Midbrain (tissue), 1 donor: ENCODE results near the gene ANKRD10.
"Not testable (repeated sequence)": the region's sequence is repeated elsewhere in the genome, so short reads cannot be mapped to it uniquely, and the experiment has no call there.

Source experiments
- DNase-seq: peaks from one replicate; lab custom pipeline; 2025; lab: John Stamatoyannopoulos, UW

Gene ANKRD10

DNA sequence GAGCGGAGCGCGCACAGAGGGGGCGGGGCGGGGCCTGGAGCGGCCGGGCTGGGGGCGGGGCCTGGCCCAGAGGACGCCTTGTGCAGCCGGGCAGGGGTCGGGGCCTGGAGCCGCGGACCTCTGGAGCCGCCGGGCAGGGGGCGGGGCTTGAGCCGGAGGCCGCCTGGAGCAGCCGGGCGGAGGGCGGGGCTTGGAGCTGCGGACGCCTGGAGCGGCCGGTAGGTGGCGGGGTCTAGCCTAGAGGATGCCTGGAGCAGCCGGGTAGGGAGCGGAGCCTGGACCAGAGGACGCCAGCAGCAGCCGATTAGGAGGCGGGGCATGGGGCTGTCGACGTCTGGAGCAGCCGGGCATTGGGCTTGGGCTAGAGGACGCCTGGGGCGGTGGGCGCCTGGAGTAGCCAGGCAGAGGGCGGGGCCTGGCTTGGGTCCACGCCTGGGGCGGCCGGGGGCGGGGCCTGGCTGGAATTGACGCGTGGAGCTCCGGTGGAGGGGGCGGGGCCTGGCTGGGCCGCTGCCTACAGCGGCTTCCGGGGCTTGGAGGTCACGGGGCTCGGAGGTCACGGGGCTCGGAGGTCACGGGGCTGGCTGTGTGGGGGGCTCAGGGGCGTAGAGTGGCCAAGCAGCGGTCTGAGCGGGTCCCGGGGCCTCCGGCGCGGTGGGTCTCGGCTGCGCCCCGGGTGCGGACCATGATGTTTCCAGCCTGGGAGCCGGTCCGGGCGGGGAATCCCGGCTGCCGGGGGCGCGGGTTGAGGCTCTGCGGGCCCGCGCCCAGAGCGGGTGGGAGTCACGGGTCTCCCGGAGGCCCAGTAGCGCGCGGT lies at the start of gene ANKRD10:
ANKRD10 (minus strand) TSS at position 13 of the 817 bp plus-strand sequence. CDS start 135 bp downstream, outside the sequence.
- DNase-seq = peak; percentile 98

DNA sequence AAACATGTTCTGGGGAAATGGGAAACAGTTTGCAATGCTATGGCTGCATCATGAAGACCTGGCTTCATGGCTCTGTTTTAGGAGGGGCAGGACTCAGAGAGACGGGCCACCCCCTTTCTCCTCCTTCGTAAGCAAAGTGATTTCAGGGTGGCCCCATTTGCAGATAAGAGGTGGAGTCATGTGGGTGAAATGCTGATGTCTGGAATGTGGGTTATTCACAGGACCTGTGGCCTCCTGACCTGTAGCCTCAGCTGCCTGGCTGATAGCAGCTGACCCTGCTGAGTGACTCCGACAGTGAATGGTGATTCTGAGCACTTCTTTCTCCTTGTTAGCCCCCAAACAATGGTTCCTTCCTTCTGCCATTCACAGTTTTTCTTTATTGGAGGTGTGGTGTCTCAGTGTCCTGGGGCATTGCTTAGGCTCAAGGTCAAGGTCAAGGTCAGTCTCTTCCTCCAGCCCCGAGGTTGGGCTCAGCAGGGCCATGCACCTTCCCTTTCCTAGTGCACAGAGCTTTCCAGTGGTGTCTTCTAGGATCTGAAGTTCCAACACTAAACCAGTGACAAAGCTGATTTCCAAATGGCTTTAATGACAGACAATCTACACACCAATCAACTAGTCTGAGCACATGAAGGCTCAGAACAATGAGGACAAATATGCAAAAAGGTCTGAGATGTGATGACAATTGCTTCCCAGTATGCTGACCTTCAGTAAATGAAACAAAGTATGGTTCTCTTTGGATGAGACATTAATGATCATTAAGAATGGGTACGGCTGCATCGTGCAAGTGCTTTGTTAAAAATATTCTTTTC lies 49.6 kb upstream of the ANKRD10 start:
- DNase-seq = no peak

DNA sequence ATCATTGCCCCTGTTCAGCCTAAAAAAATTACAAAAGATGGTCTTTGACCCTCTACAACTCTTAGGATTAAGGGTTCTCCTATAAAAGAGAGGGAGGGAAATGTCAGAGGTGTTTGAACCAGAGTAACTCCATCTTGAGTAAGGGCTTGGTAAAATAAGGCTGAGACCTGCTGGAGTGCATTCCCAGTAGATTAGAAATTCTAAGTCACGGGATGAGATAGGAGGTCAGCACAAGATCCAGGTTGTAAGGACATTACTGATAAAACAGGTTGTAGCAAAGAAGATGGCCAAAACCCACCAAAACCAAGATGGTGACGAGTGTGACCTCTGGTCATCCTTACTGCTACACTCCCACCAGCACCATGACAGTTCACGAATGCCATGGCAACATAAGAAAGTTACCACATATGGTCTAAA lies 48.7 kb upstream of the ANKRD10 start:
- DNase-seq = no peak

DNA sequence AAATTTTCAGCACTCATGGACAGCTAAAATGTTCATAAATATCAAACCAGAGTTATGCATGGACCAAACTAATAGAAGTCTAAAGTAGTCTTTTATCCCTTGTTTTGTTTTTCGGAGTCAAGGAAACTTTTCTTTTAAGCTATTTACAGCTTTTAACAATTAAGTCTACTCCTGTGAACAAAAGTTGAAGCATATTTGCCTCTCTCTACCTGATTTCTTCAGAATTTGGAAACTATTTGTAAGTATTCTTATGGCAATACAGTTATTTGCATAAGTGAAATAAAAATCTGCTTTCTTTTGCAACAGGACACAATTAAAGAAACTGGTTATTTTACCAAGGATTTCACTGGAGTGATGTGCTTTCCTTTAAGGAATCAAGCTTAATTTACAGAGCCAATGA lies 47.1 kb upstream of the ANKRD10 start:
- DNase-seq = no peak

DNA sequence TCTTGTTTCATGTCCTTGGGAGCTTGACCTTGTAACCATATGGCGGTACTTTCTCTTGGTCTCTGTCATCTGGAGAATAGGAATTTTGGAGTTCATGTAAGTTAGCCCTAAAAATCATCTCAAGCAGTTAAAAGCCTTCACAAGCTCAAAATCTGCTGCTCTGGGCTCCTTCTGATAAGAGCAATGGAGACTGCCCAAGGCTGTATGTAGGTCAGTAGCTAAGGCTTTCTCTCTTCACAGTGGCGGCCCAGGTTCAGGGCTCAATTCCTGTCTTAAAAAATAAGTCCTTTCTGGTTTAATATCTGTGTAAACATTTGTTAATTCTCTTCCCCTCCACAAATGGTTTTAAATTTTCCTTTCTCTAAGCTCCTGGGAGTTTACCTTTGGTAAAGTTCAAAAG lies 45.3 kb upstream of the ANKRD10 start:
- DNase-seq = no peak

DNA sequence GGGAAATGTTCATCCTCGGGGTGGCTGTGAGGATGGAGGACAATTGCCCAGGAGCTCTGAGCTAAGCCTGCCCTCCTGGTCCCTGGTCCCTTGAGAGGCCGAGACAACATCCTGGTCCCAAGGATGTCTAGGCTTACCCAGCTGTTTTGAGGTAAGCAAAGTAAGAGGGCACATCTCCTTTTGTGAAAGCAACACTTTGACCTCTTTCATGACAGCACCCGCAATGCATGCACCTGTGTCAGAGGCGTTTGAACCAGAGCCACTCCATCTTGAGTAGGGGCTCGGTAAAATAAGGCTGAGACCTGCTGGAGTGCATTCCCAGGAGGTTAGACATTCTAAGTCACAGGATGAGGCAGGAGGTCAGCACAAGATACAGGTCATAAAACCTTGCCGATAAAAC lies 43.1 kb upstream of the ANKRD10 start:
- DNase-seq = no peak

DNA sequence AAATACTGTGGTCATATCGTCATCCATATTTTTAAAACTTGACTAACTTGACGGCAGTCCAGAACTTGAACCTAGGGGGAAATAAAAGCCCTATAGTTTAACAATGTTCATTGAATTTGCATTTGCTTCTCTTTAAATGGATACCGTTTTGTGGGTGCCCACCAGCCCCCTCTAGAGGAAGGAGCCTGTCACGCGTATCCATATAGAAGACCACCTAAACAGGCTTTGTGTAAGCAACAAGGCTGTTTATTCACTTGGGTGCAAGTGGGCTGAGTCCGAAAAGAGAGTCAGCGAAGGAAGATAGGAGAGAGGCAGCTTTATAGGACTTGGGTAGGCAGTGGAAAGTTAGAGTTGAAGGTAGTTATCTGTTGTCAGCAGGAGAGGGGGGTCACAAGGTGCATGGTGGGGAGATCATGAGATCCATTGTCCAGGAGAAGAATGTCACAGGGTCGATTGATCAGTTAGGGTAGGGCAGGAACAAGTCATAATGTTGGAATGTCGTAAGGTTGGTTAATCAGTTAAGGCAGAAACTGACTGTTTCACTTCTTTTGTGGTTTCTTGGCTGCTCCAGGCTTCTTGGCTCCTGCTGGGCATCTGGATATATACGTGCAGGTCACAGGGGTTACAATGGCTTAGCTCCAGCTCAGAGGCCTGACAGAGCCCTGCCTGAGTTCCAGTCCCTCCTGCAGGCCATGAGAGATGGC lies 42.5 kb upstream of the ANKRD10 start:
- no peak for DNase-seq

DNA sequence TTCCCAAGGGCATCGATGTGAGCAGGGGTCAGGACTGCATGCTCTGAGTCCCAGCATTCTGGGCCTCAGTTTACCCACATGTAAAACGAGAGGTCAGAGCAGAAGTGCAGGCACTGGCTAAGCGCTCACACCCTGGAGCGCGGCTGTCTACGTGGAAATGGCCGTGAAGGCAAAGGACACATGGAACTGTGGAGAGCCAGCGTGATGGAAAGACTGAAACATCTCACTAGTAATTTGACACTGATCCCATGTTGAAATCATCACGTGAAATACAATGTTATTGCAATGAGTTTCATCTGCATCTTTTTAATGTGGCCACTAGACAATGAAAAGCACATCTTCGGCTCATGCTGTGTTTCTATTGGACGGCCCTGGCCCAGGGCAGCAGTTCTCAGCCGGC lies 41.3 kb upstream of the ANKRD10 start:
- DNase-seq = not testable (repeated sequence)

DNA sequence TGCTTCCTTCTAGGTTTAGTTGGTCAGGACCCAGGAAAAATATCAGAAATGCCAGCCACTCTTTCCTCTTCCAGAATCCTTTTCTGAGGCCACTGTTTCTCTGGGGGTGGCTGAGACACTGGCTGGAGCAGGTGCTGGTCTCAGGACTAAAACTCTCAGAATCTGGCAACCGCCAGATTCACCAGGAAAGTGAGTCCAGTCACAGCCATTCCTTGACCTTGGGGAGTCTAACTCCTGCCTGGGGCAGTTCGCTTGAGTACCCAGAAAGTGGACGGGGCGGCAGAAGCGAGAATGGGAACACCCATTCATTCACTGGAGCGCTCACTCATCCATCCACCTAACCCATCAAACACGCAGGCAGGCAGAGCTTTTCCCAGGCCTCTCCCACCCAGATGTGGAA lies 40.7 kb upstream of the ANKRD10 start:
- DNase-seq = not testable (repeated sequence)

DNA sequence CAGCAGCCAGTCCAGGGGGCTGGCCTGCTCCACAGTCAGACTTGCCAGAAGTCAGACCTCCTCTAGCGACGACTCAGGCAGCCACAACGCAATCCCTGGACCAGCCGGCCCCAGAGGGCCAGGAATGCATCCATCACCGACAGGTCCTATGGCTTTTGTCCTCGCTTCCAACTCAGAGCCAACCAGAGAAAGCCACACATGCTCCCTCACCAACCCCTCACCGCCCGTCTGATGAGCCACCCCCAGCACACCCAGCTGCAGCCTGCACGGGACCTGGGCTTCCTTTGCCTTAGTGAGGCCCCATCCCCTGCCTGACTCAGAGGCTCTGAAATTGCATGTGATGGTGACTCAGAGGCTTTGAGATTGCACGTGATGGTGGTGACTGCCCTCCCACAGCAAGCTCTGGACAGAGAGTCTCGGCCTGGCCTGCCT lies 40.2 kb upstream of the ANKRD10 start:
- DNase-seq = not testable (repeated sequence)

DNA sequence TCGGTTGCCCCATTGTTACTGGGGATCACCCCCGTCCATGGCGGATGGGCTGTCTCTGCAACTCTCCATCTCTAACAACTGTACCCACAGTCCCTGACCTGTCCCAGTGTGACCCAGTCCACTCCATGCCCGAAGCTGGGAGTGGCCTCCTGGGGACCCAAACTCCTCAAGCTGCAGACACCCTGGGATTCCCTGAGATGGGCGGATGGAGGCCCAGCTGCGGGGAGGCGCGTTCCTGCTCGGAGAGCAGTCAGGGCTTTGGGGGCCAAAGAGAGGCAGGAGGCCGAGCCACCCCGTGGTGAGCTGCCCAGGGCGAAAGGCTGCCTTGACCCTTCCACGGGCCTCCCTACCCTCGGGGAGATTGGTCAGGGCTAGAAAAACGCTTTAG lies 39.7 kb upstream of the ANKRD10 start:
- DNase-seq = not testable (repeated sequence)

DNA sequence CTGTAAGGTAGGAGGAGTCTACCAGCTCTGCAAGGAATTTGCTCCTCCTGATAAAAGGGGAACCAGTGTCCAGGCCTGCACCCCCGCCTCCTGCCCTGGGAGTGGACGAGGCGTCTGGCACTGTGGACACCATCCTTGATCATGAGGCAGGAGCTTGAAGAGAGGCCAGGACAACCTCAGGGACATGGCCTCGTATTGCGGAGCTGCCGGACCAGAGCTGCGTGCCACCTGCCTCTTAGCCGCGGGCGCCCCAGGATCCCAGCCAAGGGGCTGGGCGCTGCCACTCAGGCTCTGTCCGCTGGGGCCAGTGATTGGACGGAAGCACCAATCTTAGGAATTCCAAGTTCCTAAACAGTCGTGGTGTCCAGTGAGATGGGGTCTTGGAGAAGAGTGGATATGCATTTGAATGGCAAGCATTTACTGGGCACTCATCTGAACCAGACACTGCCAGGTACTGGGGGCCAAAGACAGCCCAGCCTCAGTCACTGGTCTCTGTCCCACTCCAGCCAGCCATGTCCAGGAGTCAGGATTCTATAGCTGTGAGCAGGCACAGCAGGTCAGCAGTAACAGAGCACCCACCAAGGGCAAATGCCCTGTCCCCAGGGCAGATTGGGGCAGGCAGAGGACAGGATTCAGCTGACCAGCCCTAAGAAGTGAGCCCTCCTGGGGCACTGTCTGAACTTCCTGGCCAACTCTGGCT lies 39.1 kb upstream of the ANKRD10 start:
- DNase-seq = no peak

DNA sequence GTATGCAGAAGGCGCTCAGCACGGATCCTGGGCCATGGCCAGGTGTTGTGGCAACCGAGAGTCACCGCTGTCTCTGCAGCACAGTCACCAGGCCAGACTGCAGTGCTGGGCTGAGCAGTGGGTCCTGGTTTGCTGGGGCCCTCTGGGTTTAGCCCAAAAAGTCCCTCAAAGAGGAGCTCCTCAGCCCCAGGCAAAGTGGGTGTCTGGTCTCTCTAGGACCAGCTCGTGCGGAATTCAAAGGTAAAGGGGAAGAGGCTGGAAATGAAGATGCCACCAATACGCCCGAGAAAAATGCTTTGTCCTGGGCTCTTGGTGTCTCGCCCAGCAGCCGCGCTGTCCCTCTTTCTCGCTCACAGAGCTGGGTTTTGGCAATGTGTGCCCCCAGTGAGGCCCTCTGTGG lies 38.5 kb upstream of the ANKRD10 start:
- no peak for DNase-seq

DNA sequence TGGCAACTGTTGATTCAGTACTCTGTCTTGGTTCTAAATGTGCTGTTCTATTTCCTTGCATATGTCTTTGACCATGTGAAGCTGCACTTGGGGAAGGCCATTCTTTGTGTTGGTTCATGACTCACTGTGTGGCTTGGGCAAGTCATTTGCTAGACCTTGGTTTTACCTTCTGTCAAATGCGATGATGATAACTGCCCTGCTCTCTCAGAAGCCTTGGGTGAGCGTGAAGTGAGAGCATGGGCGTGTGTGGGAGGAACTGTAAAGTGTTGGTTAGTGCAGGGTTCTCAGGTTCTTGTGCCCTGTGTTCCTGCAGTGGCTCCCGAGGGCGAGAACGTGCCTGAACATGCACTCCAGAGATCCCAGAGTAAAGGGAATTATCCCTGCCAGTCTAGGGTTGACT lies 37.3 kb upstream of the ANKRD10 start:
- not testable (repeated sequence) for DNase-seq

DNA sequence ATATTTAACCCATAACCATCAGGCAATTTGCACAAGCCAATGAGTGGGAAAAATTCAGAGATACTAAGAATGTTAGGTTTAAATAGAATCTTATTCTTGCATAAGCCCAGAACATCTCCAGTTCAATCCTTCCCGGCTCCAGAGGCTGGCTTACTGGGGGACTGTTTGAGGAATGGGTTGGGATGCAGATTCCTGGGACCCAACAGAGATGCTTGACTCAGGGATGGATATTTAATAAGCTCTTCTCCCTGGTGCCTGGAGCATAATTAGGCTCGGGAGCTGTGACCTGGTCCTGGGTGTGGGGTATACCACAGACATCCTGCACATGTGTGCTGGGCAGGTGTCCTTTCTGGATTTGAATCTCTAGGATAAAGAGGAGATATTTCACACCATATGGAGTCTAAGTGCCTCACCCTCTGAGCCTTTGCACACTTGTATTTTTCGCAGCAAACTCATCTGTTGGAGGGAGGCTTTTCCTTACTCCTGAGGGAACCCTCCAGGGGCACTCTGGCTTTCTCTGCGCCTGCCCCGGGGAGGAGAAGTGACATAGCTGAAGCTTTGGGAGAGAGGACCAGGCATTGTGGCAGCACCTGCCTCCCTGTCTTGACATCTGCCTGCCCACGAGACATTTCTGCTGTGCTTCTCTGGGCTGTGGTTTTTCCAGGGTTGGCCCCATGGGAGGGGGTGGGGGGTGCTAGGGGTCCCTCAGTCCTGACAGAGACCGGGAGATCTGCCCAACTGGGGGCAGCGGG lies 36.1 kb upstream of the ANKRD10 start:
- DNase-seq = no peak

DNA sequence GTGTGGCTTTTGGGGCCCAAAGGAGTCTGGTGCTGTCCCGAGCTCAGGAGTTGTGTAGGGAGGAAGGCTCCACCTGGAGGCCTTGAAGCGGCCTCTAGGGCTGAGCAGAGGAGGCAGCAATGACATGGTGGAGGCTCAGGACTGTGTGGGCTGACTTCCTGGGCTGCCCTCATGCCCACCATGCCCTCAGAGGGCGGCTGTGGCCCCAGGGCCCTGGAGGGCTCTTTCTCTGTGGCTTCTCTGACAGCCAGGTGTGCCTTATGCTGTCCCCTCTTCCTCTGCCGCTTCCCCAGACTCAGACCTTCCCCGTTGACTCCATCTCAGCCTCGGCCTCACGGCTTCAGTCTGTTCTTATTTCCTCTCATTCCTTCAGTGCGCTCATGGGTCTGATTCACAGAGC lies 35.5 kb upstream of the ANKRD10 start:
- DNase-seq = no peak

DNA sequence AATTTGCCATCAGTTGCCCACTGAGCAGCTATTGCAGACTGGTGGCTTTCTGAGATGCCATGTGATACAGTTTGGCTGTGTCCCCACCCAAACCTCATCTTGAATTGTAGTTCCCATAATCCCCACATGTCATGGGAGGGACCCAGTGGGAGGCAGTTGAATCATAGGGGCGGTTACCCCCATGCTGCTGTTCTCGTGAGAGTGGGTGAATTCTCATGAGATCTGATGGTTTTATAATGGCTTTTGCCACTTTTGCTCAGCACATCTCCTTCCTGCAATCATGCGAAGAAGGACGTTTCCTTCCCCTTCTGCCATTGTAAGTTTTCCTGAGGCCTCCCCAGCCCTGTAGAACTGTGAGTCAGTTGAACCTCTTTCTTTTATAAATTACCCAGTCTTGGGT lies 34.8 kb upstream of the ANKRD10 start:
- DNase-seq = no peak

DNA sequence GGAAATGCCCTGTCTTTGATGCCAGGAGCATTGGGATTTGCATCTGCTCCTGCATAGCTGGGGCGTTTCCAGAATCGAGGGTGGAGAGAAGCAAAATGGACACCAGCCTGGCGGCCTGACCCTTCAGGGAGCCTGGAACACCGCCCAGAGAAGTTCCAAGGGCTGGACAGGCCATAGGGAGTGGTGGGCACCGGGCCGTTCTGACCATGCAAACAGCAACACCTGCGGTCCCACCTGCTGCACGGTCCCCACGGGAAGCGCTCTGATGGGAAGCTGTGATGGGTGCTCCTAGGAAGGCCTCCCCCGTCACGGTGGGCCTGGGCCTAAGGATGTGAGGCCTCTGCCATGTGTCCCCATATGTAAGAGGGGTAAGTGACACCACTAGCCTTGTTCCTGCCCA lies 34.2 kb upstream of the ANKRD10 start:
- no peak for DNase-seq

DNA sequence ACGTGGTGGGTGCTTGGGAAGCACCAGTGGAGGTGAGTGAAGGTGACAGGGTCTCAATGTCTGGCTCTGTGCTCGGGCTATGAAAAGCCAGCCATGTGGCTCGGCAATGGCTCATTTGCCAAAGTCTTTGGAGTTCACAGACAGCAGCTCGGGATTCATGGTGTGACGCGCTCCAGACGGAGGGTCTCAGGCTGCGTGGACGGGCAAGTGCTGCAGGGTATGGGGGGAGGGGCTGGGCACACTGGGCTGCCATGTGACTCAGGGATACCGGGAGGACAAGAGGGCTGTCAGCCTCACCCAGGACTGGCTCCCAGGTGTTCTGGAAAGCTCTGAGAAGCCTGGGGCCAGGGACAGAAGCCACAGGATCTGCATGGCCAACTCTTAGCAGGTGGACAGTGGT lies 32.5 kb upstream of the ANKRD10 start:
- DNase-seq = not testable (repeated sequence)

DNA sequence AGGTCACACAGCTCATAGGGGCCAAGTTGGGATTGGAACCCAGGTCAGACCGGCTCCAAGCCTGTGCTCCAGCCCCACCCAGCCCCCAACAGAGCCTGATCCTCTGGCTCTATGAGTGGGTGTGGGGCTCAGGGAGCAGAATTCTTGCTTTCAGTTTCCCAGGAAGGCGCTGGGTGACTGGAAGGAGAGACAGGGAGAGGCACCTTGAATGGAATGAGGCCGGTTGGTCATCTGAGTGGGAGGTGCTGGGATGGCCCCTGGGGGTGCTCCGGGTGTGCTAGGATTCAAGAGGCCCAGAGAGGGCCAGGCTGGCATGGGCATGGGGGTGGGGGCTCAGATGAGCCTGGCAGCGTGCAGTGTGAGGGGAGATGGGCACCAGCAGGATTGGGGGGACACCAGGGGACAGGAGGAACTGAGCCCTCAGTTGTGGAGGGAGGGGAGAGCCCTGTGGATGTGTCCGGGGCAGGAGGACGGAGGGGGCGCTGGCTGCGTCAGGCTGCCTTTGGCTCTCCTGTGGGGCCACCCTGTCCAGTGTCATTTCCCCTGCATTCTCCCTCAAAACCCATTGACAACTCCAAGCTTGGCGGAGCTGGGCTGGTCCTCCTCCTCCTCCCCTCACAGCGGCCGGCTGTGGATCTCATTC lies 31.2 kb upstream of the ANKRD10 start:
- no peak for DNase-seq
